ENCODE results near the gene ANO5.

DNA sequence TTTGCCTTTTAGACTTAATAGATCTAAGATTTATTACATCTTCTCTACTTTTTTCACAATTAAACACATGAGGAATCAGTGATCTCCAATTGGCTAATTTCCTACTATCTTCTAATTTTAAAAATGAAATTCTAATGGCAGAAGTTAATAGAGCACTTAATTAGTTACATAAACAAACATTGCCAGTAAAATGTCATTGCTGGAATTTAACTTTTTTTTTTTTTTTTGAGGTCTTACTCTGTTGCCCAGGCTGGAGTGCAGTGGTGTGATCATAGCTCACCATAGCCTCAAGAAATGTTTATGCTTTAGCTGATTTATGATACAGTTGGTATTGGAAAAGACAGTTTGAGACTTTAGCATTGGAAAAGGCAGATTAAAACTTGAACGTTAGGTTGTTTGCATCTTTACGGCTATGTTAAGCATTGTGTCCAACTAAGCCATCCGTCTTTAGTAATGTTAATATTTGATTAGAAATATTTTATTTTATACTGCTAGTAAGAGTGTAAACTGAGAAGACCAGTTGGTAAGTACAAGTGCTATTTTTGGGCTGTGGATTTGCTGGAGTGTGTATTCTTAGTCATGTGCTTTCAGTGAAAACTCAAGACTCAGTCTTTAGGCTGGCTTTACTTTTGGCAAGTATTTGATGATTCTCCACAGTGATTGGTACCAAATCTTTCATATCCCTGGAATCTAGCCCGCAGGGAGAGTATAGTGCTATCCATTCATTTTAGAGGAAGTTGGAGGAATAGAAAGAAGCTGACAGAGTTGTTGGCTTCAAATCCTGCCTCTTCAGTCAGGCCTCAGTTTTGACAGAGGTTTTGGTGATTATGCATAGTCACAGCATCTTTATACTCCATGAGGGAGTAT lies 4.5 kb downstream of the ANO5 start:
- TF ChIP-seq, protein P1, sequence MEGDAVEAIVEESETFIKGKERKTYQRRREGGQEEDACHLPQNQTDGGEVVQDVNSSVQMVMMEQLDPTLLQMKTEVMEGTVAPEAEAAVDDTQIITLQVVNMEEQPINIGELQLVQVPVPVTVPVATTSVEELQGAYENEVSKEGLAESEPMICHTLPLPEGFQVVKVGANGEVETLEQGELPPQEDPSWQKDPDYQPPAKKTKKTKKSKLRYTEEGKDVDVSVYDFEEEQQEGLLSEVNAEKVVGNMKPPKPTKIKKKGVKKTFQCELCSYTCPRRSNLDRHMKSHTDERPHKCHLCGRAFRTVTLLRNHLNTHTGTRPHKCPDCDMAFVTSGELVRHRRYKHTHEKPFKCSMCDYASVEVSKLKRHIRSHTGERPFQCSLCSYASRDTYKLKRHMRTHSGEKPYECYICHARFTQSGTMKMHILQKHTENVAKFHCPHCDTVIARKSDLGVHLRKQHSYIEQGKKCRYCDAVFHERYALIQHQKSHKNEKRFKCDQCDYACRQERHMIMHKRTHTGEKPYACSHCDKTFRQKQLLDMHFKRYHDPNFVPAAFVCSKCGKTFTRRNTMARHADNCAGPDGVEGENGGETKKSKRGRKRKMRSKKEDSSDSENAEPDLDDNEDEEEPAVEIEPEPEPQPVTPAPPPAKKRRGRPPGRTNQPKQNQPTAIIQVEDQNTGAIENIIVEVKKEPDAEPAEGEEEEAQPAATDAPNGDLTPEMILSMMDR (IDR thresholded peaks at IDR 0.05) = no peak
- TF ChIP-seq POLR2A (IDR thresholded peaks at IDR 0.05) = no peak
